HG02870 (cell line): ENCODE results near the gene PGM2.
"Not testable (repeated sequence)": the region's sequence is repeated elsewhere in the genome, so short reads cannot be mapped to it uniquely, and the experiment has no call there.

Experiments
- ATAC-seq: cut with Tn5 transposase; IDR thresholded peaks from one replicate; pipeline ENCODE4 v1.9.1; 2021; ENCODE audit warnings: mild to moderate bottlenecking, moderate library complexity; ENCODE audit not compliant: unreplicated experiment

PGM2 gene

GRCh38 chr4:37826295-37827029 is at the start of gene PGM2:
Gene PGM2, plus strand, starts transcription at chr4:37826686. Its CDS starts 47 bp downstream, at chr4:37826733.
- peak; percentile 97 for ATAC-seq

DNA sequence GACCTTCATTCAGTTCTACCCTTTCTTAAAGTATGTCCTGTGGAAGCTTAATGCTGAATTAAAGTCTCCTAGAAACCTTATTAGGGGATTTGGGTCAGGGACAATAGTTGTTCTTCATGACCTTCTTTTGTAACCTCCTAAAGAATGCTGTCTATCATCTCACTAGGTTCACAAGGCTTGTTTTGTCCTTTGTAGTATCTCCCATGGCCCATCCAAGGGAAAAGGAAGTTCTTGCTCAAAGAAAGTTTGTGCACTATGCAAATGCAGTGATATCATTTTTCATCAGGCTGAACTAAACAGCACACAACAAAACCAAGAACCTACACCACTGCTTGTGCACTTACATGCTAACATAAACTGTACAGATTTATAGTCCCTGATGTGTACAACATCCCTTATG is 46.6 kb upstream of the PGM2 start:
- ATAC-seq, result no peak

GRCh38 chr4:37780444-37781130 is 45.9 kb upstream of the PGM2 start:
- no peak for ATAC-seq

GRCh38 chr4:37781131-37781455 is 45.4 kb upstream of the PGM2 start:
- ATAC-seq, result no peak

DNA sequence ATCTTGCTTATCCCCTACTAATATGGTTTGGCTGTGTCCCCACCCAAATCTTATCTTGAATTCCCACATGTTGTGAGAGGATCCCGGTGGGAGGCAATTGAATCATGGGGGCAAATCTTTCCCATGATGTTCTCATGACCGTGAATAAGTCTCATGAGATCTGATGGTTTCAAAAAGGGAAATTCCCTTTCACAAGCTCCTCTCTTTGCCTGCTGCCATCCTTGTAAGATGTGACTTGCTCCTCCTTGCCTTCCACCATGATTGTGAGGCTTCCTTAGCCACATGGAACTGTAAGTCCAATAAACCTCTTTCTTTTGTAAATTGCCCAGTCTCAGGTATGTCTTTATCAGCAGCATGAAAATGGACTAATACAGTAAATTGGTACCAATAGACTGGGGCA is 40.2 kb upstream of the PGM2 start:
- ATAC-seq, result not testable (repeated sequence)

DNA sequence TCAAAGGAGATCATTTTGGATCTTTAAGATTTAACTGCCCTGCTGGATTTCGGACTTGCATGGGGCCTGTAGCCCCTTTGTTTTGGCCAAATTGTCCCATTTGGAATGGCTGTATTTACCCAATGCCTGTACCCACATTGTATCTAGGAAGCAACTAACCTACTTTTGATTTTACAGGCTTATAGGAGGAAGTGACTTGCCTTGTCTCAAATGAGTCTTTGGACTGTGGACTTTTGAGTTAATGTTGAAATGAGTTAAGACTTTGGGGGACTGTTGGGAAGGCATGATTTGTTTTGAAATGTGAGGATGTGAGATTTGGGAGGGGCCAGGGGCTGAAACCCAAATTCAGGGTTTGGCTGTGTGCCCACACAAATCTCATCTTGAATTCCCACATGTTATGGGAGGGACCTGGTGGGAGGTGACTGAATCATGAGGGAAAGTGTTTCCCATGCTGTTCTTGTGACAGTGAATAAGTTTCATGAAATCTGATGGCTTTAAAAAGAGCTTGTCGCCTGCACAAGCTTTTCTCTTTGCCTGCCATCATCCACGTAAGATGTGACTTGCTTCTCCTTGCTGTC is 38.5 kb upstream of the PGM2 start:
- ATAC-seq, result not testable (repeated sequence)

DNA sequence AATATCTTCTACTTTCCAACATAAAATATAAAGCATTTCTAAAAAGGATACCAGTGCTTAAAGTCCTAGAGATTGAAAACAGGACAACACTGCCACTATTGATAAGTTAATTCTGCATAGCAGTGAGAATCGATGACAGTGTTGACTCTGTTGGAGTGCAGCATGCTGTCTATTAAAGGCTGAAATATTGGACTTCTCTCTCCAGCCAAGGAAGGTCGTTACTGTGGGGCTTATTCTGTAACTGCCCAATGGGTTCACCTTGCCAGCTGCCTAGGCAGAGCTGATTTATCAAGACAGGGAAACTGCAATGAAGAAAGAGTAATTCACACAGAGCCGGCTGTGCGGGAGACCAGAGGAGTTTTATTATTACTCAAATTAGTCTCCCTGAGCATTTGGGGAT is 37.7 kb upstream of the PGM2 start:
- no peak for ATAC-seq

- ATAC-seq, result no peak
Observed at GRCh38 chr4:37792241-37792640, 34.2 kb upstream of the PGM2 start.

GRCh38 chr4:37793562-37793961 is 32.9 kb upstream of the PGM2 start:
- ATAC-seq, result peak; percentile 62

- no peak for ATAC-seq
Observed at GRCh38 chr4:37794056-37794455, 32.4 kb upstream of the PGM2 start.

- no peak for ATAC-seq
Observed at GRCh38 chr4:37795581-37796195, 30.8 kb upstream of the PGM2 start.

- no peak for ATAC-seq
Observed at GRCh38 chr4:37797374-37797773, 29.1 kb upstream of the PGM2 start.

- no peak for ATAC-seq
Observed at GRCh38 chr4:37797923-37798322, 28.6 kb upstream of the PGM2 start.

- no peak for ATAC-seq
Observed at GRCh38 chr4:37798616-37799015, 27.9 kb upstream of the PGM2 start.

- no peak for ATAC-seq
Observed at GRCh38 chr4:37799941-37800554, 26.4 kb upstream of the PGM2 start.

DNA sequence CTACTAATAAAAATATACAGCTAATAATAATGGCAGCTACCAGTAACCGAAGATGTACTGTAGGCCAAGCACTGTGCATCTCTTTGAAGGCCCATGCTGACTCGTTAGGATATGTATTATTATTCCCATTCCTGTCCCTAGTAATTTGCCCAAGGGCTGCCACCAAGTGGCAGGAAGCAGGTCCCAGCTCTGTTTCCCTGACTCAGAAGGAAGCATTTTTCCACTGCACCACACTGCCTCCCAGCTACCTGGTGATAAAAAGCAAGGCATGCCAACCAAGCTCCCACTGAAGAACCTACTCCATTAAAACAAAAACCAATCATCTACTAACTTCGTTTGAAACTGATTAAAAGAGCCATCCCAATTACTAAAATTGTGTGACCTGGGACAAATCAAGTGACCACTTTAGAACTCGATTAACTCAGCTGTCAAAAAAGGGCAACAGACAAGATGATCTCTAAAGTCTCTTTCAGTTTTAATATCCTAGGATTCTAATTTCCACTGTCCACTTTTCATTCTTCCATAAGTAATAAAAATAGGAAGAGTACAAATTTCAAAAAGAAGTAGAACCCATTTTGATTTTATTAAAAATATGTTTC is 24.3 kb upstream of the PGM2 start:
- ATAC-seq, result no peak

DNA sequence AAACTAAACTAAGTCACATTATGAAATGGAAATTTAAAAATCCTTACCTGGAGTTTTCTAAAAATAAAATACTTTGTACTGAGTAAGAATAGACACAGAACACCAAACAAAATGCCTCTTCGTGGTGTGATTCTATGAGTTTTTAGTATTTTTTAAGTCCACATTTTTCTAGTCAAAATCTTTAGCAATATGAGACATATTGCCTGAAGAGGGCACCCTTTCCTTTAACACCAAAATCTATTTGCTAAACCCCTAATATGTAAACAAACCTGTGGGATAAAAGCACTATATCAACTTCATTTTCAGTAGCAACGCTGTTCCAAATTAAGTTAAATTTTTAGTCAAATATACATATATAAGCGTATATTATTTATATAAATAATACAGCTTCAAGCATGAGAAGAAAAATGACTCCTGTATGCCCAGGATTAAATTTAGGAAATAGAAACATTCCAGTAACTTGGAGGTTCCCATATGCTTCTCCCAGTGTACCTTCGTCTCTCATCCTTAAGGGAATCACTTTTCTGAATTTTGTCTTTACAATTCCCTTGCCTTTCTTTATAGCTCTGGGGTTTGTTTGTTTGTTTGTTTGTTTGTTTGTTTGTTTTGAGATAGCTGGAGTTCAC is 23.0 kb upstream of the PGM2 start:
- ATAC-seq, result no peak

DNA sequence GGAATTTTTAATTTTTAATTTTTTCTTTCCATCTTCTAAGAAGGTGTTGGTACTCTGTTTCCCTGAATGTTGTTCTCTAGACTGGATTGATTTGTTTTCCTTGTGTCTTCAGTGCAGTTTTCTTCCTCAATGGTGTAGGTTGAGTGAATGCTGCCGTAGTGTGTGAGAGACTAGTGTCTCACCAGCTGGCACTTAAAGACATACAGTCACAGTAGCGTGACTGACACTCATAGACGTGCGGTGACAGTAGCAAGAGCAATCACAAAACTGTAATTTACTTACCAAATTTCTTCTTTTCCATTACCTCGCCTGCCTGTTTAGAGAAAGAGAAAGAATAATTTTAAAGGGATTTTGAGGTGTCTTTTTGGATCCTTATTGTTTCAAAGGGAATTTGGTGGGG is 21.4 kb upstream of the PGM2 start:
- no peak for ATAC-seq

GRCh38 chr4:37812713-37813112 is 13.8 kb upstream of the PGM2 start:
- ATAC-seq, result no peak

- ATAC-seq, result no peak
Observed at GRCh38 chr4:37815591-37815990, 10.9 kb upstream of the PGM2 start.

DNA sequence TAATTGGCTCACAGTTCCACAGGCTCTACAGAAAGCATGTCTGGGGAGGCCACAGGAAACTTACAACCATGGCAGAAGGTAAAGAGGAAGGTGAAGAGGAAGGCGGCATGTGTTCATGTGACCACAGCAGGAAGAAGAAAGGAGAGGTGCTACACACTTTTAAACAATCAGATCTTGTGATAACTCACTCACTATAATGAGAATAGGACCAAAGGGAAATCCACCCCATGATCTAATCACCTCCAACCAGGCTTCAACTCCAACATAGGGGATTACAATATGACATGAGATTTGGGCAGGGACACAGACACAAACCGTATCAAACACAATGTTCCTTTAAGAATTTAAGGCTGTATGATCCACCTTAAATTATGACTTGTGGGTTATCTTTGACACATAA is 10.5 kb upstream of the PGM2 start:
- no peak for ATAC-seq
